Left ventricle myocardium inferior (tissue), 1 donor: ENCODE data around the gene TLCD4. TPM values are rescaled to one million over a fixed set of nuclear protein-coding genes. Genes with fewer than 3 reads are reported as not detected.

Experiments
- DNase-seq: peaks from one replicate; pipeline ENCODE4 v3.0.0-alpha.2; 2020
- H3K27ac ChIP-seq: fragments of 200-600 bp; replicated peaks from 2 replicates; pipeline ENCODE4 v1.8.0; 2021
- H3K27me3 ChIP-seq: fragments of 200-600 bp; 2 replicates; pipeline ENCODE4 v1.8.0; 2021; ENCODE audit warnings: low read depth
- H3K36me3 ChIP-seq: fragments of 200-600 bp; 2 replicates; pipeline ENCODE4 v1.8.0; 2021
- H3K4me1 ChIP-seq: fragments of 200-600 bp; 2 replicates; pipeline ENCODE4 v1.8.0; 2021
- H3K4me3 ChIP-seq: fragments of 200-600 bp; 2 replicates; pipeline ENCODE4 v1.8.0; 2021; ENCODE audit warnings: mild to moderate bottlenecking, moderate library complexity
- H3K9me3 ChIP-seq: fragments of 200-600 bp; replicated peaks from 2 replicates; pipeline ENCODE4 v1.8.0; 2021
- intact Hi-C: fragments of 100-400 bp; cut with micrococcal nuclease; formaldehyde crosslinking; loops from one replicate; pipeline ENCODE4 v1.11.0; 2022
- total RNA-seq: library from RNA; stranded (reverse); fragmentation: NEBNext Ultra II Directional; extraction: Animal tissue kit (Norgen Biotek cat#: 25700); gene quantifications from one replicate; pipeline ENCODE4 v1.2.1, GENCODE V29; 2021
- TF ChIP-seq, protein P1 (sequence below): fragments of 200-600 bp; IDR thresholded peaks from 2 replicates; pipeline ENCODE4 v1.8.0; 2021; ENCODE audit warnings: antibody characterized with exemption, mild to moderate bottlenecking, borderline replicate concordance
- donor health status: DM: no; HTN: yes; CAD: no; lungs with severe emphysema.

Gene TLCD4
- total RNA-seq, 1 donor from 2014 or later = 75.7 TPM

DNA sequence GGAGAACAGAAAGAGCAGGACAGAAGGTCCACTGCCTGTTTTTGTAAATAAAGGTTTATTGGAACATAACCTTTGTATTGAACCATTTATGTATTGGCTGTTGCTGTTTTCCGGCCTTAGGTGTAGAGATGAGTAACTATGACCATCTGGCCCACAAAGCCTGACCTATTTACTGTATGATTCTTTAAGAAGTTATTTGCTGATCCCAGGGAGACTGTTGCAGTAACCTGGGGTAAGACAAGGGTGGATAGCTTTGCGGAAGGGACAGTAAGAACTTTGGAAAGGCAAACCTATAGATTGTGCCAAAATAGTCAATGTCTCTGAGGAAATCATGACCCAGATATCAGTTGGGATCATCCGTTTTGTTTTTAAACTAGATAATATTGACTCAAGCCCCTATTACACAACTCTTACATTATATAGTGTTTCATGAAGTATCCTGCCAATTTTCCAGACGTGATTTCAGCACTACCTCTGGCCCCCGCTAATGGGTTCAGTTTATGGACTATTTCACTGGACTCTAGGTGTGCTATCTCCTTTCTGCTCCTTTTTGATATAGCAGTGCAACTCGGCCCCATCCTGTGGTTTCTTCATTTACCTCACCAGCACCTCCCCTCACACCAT, 20.8 kb upstream of the TLCD4 start:
- no peaks in the 10 kb centered on the region for H3K27me3 ChIP-seq
- no peak overlapping the region for H3K4me3 ChIP-seq
- intact Hi-C loops = no loop called here
- H3K36me3 ChIP-seq = no peaks in the 10 kb centered on the region
- TF ChIP-seq, protein P1, sequence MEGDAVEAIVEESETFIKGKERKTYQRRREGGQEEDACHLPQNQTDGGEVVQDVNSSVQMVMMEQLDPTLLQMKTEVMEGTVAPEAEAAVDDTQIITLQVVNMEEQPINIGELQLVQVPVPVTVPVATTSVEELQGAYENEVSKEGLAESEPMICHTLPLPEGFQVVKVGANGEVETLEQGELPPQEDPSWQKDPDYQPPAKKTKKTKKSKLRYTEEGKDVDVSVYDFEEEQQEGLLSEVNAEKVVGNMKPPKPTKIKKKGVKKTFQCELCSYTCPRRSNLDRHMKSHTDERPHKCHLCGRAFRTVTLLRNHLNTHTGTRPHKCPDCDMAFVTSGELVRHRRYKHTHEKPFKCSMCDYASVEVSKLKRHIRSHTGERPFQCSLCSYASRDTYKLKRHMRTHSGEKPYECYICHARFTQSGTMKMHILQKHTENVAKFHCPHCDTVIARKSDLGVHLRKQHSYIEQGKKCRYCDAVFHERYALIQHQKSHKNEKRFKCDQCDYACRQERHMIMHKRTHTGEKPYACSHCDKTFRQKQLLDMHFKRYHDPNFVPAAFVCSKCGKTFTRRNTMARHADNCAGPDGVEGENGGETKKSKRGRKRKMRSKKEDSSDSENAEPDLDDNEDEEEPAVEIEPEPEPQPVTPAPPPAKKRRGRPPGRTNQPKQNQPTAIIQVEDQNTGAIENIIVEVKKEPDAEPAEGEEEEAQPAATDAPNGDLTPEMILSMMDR = no peak
- no peaks in the 10 kb centered on the region for H3K9me3 ChIP-seq
- DNase-seq = no peak
- H3K4me1 ChIP-seq = no peaks in the 10 kb centered on the region
- H3K27ac ChIP-seq = no peak overlapping the region

DNA sequence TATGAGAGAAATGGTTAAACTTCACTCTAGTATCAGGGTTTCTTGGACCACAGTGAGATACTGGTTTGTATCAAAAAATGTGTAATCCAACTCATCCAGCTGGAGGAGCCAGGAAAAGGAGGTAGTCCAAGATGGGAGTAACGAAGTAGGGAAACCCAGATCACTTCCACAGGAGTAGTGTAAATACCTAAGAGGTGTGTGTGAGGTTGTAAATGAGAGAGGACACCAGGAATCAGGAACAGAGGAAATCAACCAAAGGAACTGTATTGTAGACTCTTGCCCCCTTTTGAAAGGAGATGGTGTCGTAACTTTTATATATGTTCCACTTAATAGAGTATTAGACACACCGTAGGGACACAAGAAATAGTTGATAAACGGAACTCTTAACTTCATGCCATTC, 19.7 kb upstream of the TLCD4 start:
- H3K36me3 ChIP-seq = no peaks in the 10 kb centered on the region
- intact Hi-C loops = no loop called here

DNA sequence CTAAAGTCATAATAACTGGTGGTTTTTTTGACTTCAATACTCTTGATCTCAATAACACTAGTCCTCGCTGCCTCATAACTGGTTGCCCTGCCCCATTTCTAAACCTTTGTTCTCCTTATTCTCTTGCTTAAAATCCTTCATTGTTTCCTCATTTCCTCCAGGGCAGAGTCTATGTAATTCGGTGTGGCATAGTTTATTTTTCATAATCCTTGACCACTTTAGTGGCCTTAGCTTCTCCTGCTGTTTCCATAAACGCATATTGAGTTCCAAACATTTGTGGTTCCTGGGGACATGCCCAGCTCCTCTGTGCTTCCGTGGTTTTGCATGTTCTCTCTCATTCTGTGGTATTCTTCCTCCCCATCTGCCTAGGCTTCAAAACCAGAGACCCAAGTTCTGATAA, 19.0 kb upstream of the TLCD4 start:
- intact Hi-C loops = no loop called here
- DNase-seq = no peak
- Histone ChIP-seq H3K27ac (no peak overlapping the region), H3K36me3 (no peaks in the 10 kb centered on the region), H3K27me3 (peaks cover 11% of the 10 kb centered on the region), H3K4me1 (no peaks in the 10 kb centered on the region), H3K9me3 (no peaks in the 10 kb centered on the region), H3K4me3 (no peak overlapping the region)
- TF ChIP-seq, protein P1 = no peak

More for the DNA sequence above, 19.7 kb upstream of the TLCD4 start:
- no peaks in the 10 kb centered on the region for H3K9me3 ChIP-seq
- TF ChIP-seq, protein P1 = no peak
- H3K27me3 ChIP-seq = peaks cover 6% of the 10 kb centered on the region
- no peaks in the 10 kb centered on the region for H3K4me1 ChIP-seq
- H3K4me3 ChIP-seq = no peak overlapping the region
- DNase-seq = no peak
- H3K27ac ChIP-seq = no peak overlapping the region

- no peaks in the 10 kb centered on the region for H3K4me1 ChIP-seq
- H3K4me3 ChIP-seq = no peak overlapping the region
- H3K9me3 ChIP-seq = no peaks in the 10 kb centered on the region
- no peaks in the 10 kb centered on the region for H3K36me3 ChIP-seq
- H3K27ac ChIP-seq = no peak overlapping the region
- no peak for DNase-seq
- TF ChIP-seq, protein P1 = no peak
- intact Hi-C loops = no loop called here
- no peaks in the 10 kb centered on the region for H3K27me3 ChIP-seq
Measured at GRCh38 chr1:95108792-95109191, 8.4 kb upstream of the TLCD4 start.

DNA sequence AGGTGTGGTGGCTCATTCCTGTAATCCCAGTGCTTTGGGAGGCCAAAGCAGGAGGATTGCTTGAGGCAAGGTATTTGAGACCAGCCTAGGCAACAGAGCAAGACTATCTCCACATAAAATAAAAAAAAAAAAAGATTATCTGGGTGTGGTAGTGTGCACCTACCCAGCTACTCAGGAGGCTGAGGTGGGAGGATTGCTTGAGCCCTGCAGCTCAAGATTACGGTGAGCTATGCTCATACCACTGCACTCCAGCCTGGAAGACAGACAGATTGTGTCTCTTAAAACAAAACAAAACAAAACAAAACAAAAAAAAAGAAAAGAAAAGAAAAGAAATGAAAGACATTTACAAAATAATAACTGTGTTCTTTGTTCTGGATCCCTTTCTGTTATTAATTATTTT, 6.1 kb upstream of the TLCD4 start:
- no peaks in the 10 kb centered on the region for H3K9me3 ChIP-seq
- no peaks in the 10 kb centered on the region for H3K36me3 ChIP-seq
- TF ChIP-seq, protein P1 = no peak
- no peak for DNase-seq
- H3K4me1 ChIP-seq = no peaks in the 10 kb centered on the region
- H3K4me3 ChIP-seq = no peak overlapping the region
- intact Hi-C loops = loop anchor here (10.0 kb wide), 1 partner anchor 124 kb away; the partner anchor contains the start of gene RWDD3
- no peak overlapping the region for H3K27ac ChIP-seq
- H3K27me3 ChIP-seq = no peaks in the 10 kb centered on the region
